C4-2B (cell line): ENCODE measurements around the gene GJD4.

Experiments used
- ZFX ChIP-seq: fragments of 450-650 bp; IDR thresholded peaks from 2 replicates; pipeline ENCODE4 v1.6.1; 2017
- TF ChIP-seq, protein P1 (sequence below): fragments of 450-650 bp; conservative IDR thresholded peaks from 2 replicates; pipeline ENCODE4 v1.5.1; 2017; ENCODE audit warnings: mild to moderate bottlenecking

DNA sequence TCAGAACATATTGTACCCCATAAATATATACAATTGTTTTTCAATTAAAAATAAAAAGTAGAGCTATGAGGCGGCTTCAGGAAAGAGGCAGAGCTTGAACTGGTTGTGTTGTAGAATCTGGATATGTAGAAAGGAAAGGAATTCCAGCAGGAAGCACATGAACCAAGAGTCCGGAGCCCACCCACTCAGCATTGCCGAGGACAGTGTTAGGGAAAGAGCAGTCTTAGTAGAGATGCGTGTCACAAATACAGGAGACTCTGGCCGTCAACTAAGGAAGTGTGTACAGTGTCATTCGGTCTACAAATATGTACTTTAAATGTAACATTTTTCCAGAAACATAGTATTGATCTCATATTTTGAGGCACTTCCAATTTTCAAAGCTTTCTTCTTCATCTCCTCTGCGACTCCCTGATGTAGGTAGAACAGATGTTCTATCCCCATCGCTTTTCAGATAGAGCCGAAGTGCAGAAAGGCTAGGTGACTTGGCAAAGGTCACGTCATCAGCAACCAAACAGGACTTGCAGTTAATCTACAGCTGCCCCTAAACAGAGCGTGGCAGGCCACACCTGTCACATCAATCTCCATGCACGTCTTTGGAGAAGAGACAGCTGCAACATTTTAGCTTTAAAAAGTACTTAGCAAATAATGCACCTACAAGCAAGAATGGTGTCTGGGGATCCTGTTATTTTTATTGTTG lies 25.3 kb upstream of the GJD4 start:
- TF ChIP-seq, protein P1, sequence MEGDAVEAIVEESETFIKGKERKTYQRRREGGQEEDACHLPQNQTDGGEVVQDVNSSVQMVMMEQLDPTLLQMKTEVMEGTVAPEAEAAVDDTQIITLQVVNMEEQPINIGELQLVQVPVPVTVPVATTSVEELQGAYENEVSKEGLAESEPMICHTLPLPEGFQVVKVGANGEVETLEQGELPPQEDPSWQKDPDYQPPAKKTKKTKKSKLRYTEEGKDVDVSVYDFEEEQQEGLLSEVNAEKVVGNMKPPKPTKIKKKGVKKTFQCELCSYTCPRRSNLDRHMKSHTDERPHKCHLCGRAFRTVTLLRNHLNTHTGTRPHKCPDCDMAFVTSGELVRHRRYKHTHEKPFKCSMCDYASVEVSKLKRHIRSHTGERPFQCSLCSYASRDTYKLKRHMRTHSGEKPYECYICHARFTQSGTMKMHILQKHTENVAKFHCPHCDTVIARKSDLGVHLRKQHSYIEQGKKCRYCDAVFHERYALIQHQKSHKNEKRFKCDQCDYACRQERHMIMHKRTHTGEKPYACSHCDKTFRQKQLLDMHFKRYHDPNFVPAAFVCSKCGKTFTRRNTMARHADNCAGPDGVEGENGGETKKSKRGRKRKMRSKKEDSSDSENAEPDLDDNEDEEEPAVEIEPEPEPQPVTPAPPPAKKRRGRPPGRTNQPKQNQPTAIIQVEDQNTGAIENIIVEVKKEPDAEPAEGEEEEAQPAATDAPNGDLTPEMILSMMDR, result no peak
- no peak for TF ChIP-seq ZFX
